H9 (cell line): Measurements from ENCODE around the gene DUS2. TPM values are rescaled to one million over a fixed set of nuclear protein-coding genes. Genes with fewer than 3 reads are reported as not detected.

Experiments
- DNase-seq: peaks from one replicate; pipeline ENCODE4 v3.0.0-alpha.2; 2017
- H2AFZ ChIP-seq: one replicate; pipeline ENCODE4 v1.6.1; 2013; ENCODE audit warnings: mild to moderate bottlenecking, low read length, control low read depth, moderate library complexity
- H2AK5ac ChIP-seq: 2 replicates; pipeline ENCODE4 v1.6.1; 2013; ENCODE audit warnings: low read length, control low read depth, mixed read lengths; ENCODE audit not compliant: insufficient read length
- H2BK120ac ChIP-seq: one replicate; pipeline ENCODE4 v1.6.1; 2013; ENCODE audit warnings: low read depth, mild to moderate bottlenecking, low read length, control low read depth, inconsistent platforms; ENCODE audit not compliant: poor library complexity, severe bottlenecking
- H2BK12ac ChIP-seq: 2 replicates; pipeline ENCODE4 v1.6.1; 2013; ENCODE audit warnings: low read length, control low read depth, mixed read lengths, low read depth; ENCODE audit not compliant: insufficient read length
- H2BK15ac ChIP-seq: 2 replicates; pipeline ENCODE4 v1.6.1; 2013; ENCODE audit warnings: low read depth, low read length, control low read depth
- H2BK20ac ChIP-seq: one replicate; pipeline ENCODE4 v1.6.1; 2013; ENCODE audit warnings: low read depth, mild to moderate bottlenecking, low read length, control low read depth, inconsistent platforms; ENCODE audit not compliant: poor library complexity, severe bottlenecking
- H2BK5ac ChIP-seq: 2 replicates; pipeline ENCODE4 v1.6.1; 2013; ENCODE audit warnings: low read length, control low read depth, mixed read lengths; ENCODE audit not compliant: insufficient read length
- H3K14ac ChIP-seq: 2 replicates; pipeline ENCODE4 v1.6.1; 2013; ENCODE audit warnings: low read length, control low read depth; ENCODE audit not compliant: insufficient read depth
- H3K18ac ChIP-seq: 2 replicates; pipeline ENCODE4 v1.6.1; 2013; ENCODE audit warnings: low read depth, mild to moderate bottlenecking, mixed read lengths, low read length, control low read depth; ENCODE audit not compliant: insufficient read length
- H3K23ac ChIP-seq: 2 replicates; pipeline ENCODE4 v1.6.1; 2013; ENCODE audit warnings: low read length, control low read depth, mixed read lengths, low read depth; ENCODE audit not compliant: insufficient read length
- H3K23me2 ChIP-seq: 2 replicates; pipeline ENCODE4 v1.6.1; 2013; ENCODE audit warnings: low read depth, mild to moderate bottlenecking, mixed read lengths, low read length, control low read depth; ENCODE audit not compliant: insufficient read length, poor library complexity, severe bottlenecking
- H3K27ac ChIP-seq: 2 replicates; pipeline ENCODE4 v1.5.1; 2013; ENCODE audit warnings: low read length, control low read depth, mixed read lengths, low read depth; ENCODE audit not compliant: insufficient read length
- H3K27me3 ChIP-seq: 2 replicates; pipeline ENCODE4 v1.6.1; 2013; ENCODE audit warnings: low read length, control low read depth, inconsistent platforms; ENCODE audit not compliant: insufficient read depth
- H3K4ac ChIP-seq: 2 replicates; pipeline ENCODE4 v1.6.1; 2013; ENCODE audit warnings: low read depth, mild to moderate bottlenecking, control low read depth, inconsistent platforms, low read length, moderate library complexity
- H3K4me1 ChIP-seq: 2 replicates; pipeline ENCODE4 v1.6.1; 2013; ENCODE audit warnings: low read length, control low read depth, inconsistent platforms; ENCODE audit not compliant: insufficient read depth
- H3K4me2 ChIP-seq: 2 replicates; pipeline ENCODE4 v1.6.1; 2013; ENCODE audit warnings: low read length, control low read depth, mixed read lengths; ENCODE audit not compliant: insufficient read length, insufficient read depth
- H3K56ac ChIP-seq: 2 replicates; pipeline ENCODE4 v1.6.1; 2013; ENCODE audit warnings: low read depth, mild to moderate bottlenecking, mixed read lengths, low read length, control low read depth; ENCODE audit not compliant: insufficient read length
- H3K79me1 ChIP-seq: 2 replicates; pipeline ENCODE4 v1.6.1; 2013; ENCODE audit warnings: low read depth, mild to moderate bottlenecking, moderate library complexity, low read length, control low read depth, inconsistent platforms; ENCODE audit not compliant: insufficient read depth, poor library complexity, severe bottlenecking
- H3K79me2 ChIP-seq: 2 replicates; pipeline ENCODE4 v1.6.1; 2013; ENCODE audit warnings: low read length, control low read depth, inconsistent platforms; ENCODE audit not compliant: insufficient read depth
- H3K9ac ChIP-seq: 2 replicates; pipeline ENCODE4 v1.6.1; 2013; ENCODE audit warnings: low read length, control low read depth, mixed read lengths; ENCODE audit not compliant: insufficient read length; ENCODE audit errors: extremely low read depth
- H3K9me3 ChIP-seq: one replicate; pipeline ENCODE4 v1.6.1; 2013; ENCODE audit warnings: low read depth, low read length, inconsistent platforms; ENCODE audit not compliant: control insufficient read depth
- H3T11ph ChIP-seq: one replicate; pipeline ENCODE4 v1.6.1; 2013; ENCODE audit warnings: mild to moderate bottlenecking, low read length, control low read depth, inconsistent platforms
- H4K20me1 ChIP-seq: one replicate; pipeline ENCODE4 v1.6.1; 2013; ENCODE audit not compliant: control insufficient read depth, insufficient read length, insufficient read depth
- H4K5ac ChIP-seq: 2 replicates; pipeline ENCODE4 v1.6.1; 2013; ENCODE audit warnings: low read depth, mild to moderate bottlenecking, mixed read lengths, low read length, control low read depth; ENCODE audit not compliant: insufficient read length
- H4K8ac ChIP-seq: replicated peaks from 2 replicates; pipeline ENCODE4 v1.6.1; 2013; ENCODE audit warnings: low read length, control low read depth, mixed read lengths, low read depth; ENCODE audit not compliant: insufficient read length
- H4K91ac ChIP-seq: 2 replicates; pipeline ENCODE4 v1.6.1; 2013; ENCODE audit warnings: low read depth, mild to moderate bottlenecking, moderate library complexity, mixed read lengths, low read length, control low read depth; ENCODE audit not compliant: insufficient read length
- H3K27ac Mint-ChIP-seq, 3 experiments: 2 replicates in 2 of 3; 3 replicates in 1 of 3; pipeline ENCODE4 v1.8.0; 2020 to 2021; ENCODE audit warnings: mixed read lengths in 3 of 3, mild to moderate bottlenecking in 1 of 3, moderate library complexity in 1 of 3
- H3K27me3 Mint-ChIP-seq: 2 replicates; pipeline ENCODE4 v1.8.0; 2021; ENCODE audit warnings: low read depth, mild to moderate bottlenecking, moderate library complexity, mixed read lengths
- H3K36me3 Mint-ChIP-seq, 3 experiments: 2 replicates in 2 of 3; 3 replicates in 1 of 3; pipeline ENCODE4 v1.8.0; 2020 to 2021; ENCODE audit warnings: low read depth in 3 of 3, mixed read lengths in 3 of 3; ENCODE audit not compliant: insufficient read depth in 1 of 3
- H3K4me1 Mint-ChIP-seq, 2 experiments: 2 replicates each; pipeline ENCODE4 v1.8.0; 2020; ENCODE audit warnings: mixed read lengths in 2 of 2
- H3K4me3 Mint-ChIP-seq, 2 experiments: 2 replicates in 1 of 2; 3 replicates in 1 of 2; pipeline ENCODE4 v1.8.0; 2020 to 2021; ENCODE audit warnings: mild to moderate bottlenecking in 2 of 2, mixed read lengths in 2 of 2, moderate library complexity in 1 of 2
- H3K9me3 Mint-ChIP-seq, 2 experiments: 2 replicates in 1 of 2; 3 replicates in 1 of 2; pipeline ENCODE4 v1.8.0; 2020; ENCODE audit warnings: mild to moderate bottlenecking in 2 of 2, mixed read lengths in 2 of 2, moderate library complexity in 1 of 2
- WGBS: extraction: QIAGEN DNeasy Blood & Tissue Kit; methylation state at CpG from one replicate; pipeline ENCODE4 v1.1.7; 2013; ENCODE audit warnings: missing lambda C conversion rate, low lambda C conversion rate, mixed read lengths; ENCODE audit not compliant: insufficient read length; ENCODE audit errors: extremely low coverage; 5-methylcytosine and 5-hydroxymethylcytosine counted together
- total RNA-seq: library from RNA; stranded (reverse); gene quantifications from 2 replicates; pipeline ENCODE4 v1.2.1, GENCODE V29; 2021
- TF ChIP-seq, protein P1 (sequence below): fragments of 200-600 bp; sonication (generic); conservative IDR thresholded peaks from 3 replicates; pipeline ENCODE4 v1.8.0; 2021; ENCODE audit warnings: antibody characterized with exemption, mild to moderate bottlenecking

Gene DUS2
- total RNA-seq, 1 experiment from 2014 or later: 28.5 TPM

DNA sequence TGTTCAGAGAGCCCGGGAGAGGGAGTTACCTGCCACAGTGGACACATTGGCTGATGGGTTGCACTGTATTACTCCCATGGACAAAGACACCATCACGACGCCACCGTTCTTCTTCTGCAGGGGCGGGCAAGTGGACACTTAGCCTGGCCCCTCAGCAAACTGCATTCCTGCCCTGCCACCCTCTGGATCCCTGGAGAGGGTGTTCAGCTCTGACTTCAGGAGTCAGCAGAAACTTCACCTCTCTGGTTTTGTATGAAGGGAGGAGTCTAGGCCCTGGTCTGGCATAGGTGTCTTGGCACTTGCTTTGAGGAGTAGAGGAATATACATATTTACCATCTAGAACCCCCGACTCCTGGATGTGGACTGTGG is 33.1 kb upstream of the DUS2 start:
- H4K91ac ChIP-seq: no peak overlapping the region

More for the DNA sequence above, 33.1 kb upstream of the DUS2 start:
- H3K23ac ChIP-seq: no peak overlapping the region
- no peaks in the 10 kb centered on the region for H3K9me3 ChIP-seq
- DNase-seq: no peak
- H3K79me2 ChIP-seq: no peaks in the 10 kb centered on the region
- Mint-ChIP-seq H3K36me3 (no peaks in the 10 kb centered on the region; a peak in 1 of 7 replicates), H3K27me3 (peaks cover 30% of the 10 kb centered on the region), H3K27ac (no peak overlapping the region), H3K9me3 (no peaks in the 10 kb centered on the region), H3K4me3 (no peak overlapping the region), H3K4me1 (0 out of 4 replicates have a peak, but pooled peaks cover 0 to 2% of the 10 kb centered on the region in 2 experiments)
- H3K4me1 ChIP-seq: no peaks in the 10 kb centered on the region
- no peak overlapping the region for H3K4ac ChIP-seq
- no peak overlapping the region for H2BK5ac ChIP-seq
- no peak overlapping the region for H2BK15ac ChIP-seq
- H2BK12ac ChIP-seq: no peak overlapping the region
- no CpG with 5 or more reads among the region's 6 CpGs for WGBS
- H3K27ac ChIP-seq: no peak overlapping the region
- H4K20me1 ChIP-seq: no peaks in the 10 kb centered on the region
- H3K56ac ChIP-seq: no peak overlapping the region
- no peaks in the 10 kb centered on the region for H3K79me1 ChIP-seq
- no peaks in the 10 kb centered on the region for H3K27me3 ChIP-seq
- H2BK120ac ChIP-seq: no peak overlapping the region
- H3K4me2 ChIP-seq: no peak overlapping the region
- no peak overlapping the region for H2BK20ac ChIP-seq
- H4K8ac ChIP-seq: no peak overlapping the region
- no peak overlapping the region for H3K18ac ChIP-seq
- H3T11ph ChIP-seq: no peak overlapping the region
- H2AFZ ChIP-seq: no peak overlapping the region
- no peaks in the 10 kb centered on the region for H3K23me2 ChIP-seq
- no peak overlapping the region for H2AK5ac ChIP-seq
- H4K5ac ChIP-seq: no peak overlapping the region
- TF ChIP-seq, protein P1, sequence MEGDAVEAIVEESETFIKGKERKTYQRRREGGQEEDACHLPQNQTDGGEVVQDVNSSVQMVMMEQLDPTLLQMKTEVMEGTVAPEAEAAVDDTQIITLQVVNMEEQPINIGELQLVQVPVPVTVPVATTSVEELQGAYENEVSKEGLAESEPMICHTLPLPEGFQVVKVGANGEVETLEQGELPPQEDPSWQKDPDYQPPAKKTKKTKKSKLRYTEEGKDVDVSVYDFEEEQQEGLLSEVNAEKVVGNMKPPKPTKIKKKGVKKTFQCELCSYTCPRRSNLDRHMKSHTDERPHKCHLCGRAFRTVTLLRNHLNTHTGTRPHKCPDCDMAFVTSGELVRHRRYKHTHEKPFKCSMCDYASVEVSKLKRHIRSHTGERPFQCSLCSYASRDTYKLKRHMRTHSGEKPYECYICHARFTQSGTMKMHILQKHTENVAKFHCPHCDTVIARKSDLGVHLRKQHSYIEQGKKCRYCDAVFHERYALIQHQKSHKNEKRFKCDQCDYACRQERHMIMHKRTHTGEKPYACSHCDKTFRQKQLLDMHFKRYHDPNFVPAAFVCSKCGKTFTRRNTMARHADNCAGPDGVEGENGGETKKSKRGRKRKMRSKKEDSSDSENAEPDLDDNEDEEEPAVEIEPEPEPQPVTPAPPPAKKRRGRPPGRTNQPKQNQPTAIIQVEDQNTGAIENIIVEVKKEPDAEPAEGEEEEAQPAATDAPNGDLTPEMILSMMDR: no peak
- H3K9ac ChIP-seq: no peak overlapping the region
- H3K14ac ChIP-seq: no peak overlapping the region
